Osteoblast (primary cell): Measurements from ENCODE around the gene PAPSS1. TPM values are rescaled to one million over a fixed set of nuclear protein-coding genes. Genes with fewer than 3 reads are reported as not detected.

Source experiments
- DNase-seq: peaks from one replicate; pipeline ENCODE4 v3.0.0; 2011; ENCODE audit warnings: low spot score, mixed read lengths; ENCODE audit not compliant: insufficient read length; ENCODE audit errors: missing footprints
- H2AFZ ChIP-seq: 2 replicates; pipeline ENCODE4 v1.6.0; 2011; ENCODE audit warnings: mild to moderate bottlenecking, low read length
- H3K27ac ChIP-seq: 2 replicates; pipeline ENCODE4 v1.5.1; 2011; ENCODE audit warnings: mild to moderate bottlenecking, low read depth, low read length, moderate library complexity
- H3K27me3 ChIP-seq: 2 replicates; pipeline ENCODE4 v1.6.0; 2012; ENCODE audit warnings: mild to moderate bottlenecking, control low read depth, inconsistent platforms, low read length, moderate library complexity; ENCODE audit not compliant: insufficient read depth
- H3K36me3 ChIP-seq: 2 replicates; pipeline ENCODE4 v1.5.1; 2011; ENCODE audit warnings: mild to moderate bottlenecking, low read length, control low read depth, moderate library complexity; ENCODE audit not compliant: insufficient read depth
- H3K4me1 ChIP-seq: 2 replicates; pipeline ENCODE4 v1.5.1; 2011; ENCODE audit warnings: mild to moderate bottlenecking, low read length, control low read depth, moderate library complexity; ENCODE audit not compliant: insufficient read depth
- H3K4me2 ChIP-seq: 2 replicates; pipeline ENCODE4 v1.6.0; 2011; ENCODE audit warnings: mild to moderate bottlenecking, low read length; ENCODE audit not compliant: insufficient read depth
- H3K4me3 ChIP-seq: fragments of 200-600 bp; sonication (generic); 3 replicates; pipeline ENCODE4 v1.5.1; 2012; ENCODE audit warnings: mild to moderate bottlenecking, low read length, inconsistent platforms; ENCODE audit not compliant: insufficient read depth
- H3K79me2 ChIP-seq: 2 replicates; pipeline ENCODE4 v1.6.0; 2012; ENCODE audit warnings: mild to moderate bottlenecking, low read length, control low read depth, inconsistent platforms; ENCODE audit not compliant: insufficient read depth
- H3K9me3 ChIP-seq: 2 replicates; pipeline ENCODE4 v1.5.1; 2011; ENCODE audit warnings: low read depth, low read length, control low read depth
- H4K20me1 ChIP-seq: 2 replicates; pipeline ENCODE4 v1.6.0; 2012; ENCODE audit warnings: mild to moderate bottlenecking, low read length, control low read depth; ENCODE audit not compliant: insufficient read depth
- total RNA-seq: library from RNA; depleted of rRNA; stranded (reverse); fragments of >200 nt; gene quantifications from 2 replicates; pipeline ENCODE4 v1.2.3, GENCODE V29; 2012
- TF ChIP-seq, protein P1 (sequence below): IDR thresholded peaks from 2 replicates; pipeline ENCODE4 v1.5.1; 2011; ENCODE audit warnings: mild to moderate bottlenecking, low read depth, low read length, moderate library complexity; ENCODE audit errors: extremely low read depth

PAPSS1 gene
- total RNA-seq, 1 donor = 123 TPM

DNA sequence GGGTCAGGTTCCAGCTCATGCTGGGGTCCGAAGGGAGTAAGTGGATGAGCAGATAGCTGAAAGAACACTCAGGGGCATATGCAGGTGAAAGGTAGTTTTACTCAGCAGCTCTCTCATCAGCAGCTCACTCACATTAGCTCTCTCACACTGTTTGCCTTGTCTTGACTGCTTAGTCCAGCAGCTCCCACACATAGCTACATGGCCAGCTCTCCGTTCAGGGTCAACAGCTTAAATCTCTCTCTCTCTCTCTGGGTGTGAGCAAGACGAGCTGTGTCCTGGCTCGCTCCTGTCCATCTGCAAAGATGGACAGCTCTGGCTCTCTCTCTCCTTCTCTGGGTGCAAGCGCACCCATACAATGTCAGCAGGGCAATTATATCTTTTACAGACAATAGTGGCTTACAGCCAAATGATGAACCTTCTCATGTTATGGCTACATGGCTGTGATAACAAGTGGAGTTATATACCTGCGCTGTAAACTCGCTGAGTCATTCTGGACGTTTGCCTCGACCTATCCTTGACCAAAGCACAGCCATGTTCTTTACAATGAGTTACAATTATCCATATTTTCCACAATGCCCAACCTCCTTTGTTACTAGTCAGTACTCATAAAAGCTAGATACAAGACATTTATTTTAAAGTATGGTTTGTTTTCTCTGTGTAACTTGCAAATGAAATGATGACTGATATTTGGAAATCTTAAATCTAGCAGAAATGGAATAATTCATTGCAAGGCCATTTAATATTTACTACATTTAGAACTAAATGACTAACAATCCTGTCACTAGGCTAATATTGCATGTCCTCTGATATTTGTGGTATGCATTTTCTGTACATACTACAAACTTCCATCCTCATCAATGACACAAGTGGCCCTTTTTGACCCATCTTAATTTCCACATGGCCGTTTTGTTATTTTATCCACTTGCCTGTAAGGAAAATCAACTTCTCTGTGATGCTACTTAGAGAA, 9.3 kb downstream of the PAPSS1 start:
- Histone ChIP-seq H3K36me3 (no peaks in the 10 kb centered on the region), H3K4me3 (no peak overlapping the region), H3K27me3 (no peaks in the 10 kb centered on the region), H3K27ac (no peak overlapping the region), H4K20me1 (peaks cover 32% of the 10 kb centered on the region), H3K79me2 (peaks cover 91% of the 10 kb centered on the region), H3K9me3 (peaks cover under 1% of the 10 kb centered on the region), H2AFZ (no peak overlapping the region), H3K4me2 (no peak overlapping the region), H3K4me1 (peaks cover 14% of the 10 kb centered on the region)
- TF ChIP-seq, protein P1, sequence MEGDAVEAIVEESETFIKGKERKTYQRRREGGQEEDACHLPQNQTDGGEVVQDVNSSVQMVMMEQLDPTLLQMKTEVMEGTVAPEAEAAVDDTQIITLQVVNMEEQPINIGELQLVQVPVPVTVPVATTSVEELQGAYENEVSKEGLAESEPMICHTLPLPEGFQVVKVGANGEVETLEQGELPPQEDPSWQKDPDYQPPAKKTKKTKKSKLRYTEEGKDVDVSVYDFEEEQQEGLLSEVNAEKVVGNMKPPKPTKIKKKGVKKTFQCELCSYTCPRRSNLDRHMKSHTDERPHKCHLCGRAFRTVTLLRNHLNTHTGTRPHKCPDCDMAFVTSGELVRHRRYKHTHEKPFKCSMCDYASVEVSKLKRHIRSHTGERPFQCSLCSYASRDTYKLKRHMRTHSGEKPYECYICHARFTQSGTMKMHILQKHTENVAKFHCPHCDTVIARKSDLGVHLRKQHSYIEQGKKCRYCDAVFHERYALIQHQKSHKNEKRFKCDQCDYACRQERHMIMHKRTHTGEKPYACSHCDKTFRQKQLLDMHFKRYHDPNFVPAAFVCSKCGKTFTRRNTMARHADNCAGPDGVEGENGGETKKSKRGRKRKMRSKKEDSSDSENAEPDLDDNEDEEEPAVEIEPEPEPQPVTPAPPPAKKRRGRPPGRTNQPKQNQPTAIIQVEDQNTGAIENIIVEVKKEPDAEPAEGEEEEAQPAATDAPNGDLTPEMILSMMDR = no peak
- no peak for DNase-seq

DNA sequence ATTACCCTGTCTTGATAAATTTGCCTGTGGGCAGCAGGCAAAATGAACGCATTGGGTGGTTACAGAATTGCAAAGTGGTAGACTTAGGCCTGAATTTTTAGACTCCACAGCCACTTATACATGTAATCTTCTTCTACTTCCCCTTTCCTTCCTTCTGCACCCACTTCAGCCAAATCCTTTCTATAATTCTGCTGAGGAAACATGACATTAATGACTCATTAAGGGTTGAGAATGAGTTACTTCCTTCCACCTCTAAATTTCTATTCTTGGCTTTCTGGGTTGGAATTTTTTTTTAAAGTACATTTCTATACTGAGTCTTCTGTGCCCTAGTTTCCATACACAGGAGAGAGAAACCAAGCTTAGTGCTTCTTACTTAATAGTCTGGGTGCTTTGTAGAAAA, 10.1 kb downstream of the PAPSS1 start:
- peaks cover 14% of the 10 kb centered on the region for H3K4me1 ChIP-seq
- TF ChIP-seq, protein P1 = no peak
- no peak overlapping the region for H2AFZ ChIP-seq
- peaks cover 3% of the 10 kb centered on the region for H3K9me3 ChIP-seq
- no peak overlapping the region for H3K4me3 ChIP-seq
- H3K79me2 ChIP-seq = peaks cover 91% of the 10 kb centered on the region
- DNase-seq = peak; percentile 26
- H3K4me2 ChIP-seq = no peak overlapping the region
- no peaks in the 10 kb centered on the region for H3K36me3 ChIP-seq
- H4K20me1 ChIP-seq = peaks cover 32% of the 10 kb centered on the region
- no peak overlapping the region for H3K27ac ChIP-seq
- H3K27me3 ChIP-seq = no peaks in the 10 kb centered on the region

DNA sequence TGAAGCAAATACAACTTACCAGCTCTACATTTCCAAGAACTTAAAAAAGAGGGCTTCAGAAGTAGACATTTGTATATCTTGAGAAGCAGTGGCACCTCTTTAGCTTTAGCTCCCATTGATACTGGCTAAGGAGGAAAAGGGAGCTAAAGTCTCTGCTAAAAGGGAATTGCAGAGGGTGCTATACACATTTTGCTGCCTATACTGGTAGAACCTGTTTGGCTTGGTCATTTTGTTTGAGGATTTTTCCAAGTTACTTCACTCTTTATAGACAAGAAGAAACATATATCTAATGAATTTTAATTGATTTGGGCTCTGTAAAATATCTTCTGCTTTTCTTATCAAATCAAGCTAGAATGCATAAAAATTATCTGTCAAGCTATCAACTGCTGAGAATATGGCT, 11.8 kb downstream of the PAPSS1 start:
- no peak overlapping the region for H2AFZ ChIP-seq
- H3K9me3 ChIP-seq = peaks cover 3% of the 10 kb centered on the region
- peaks cover 9% of the 10 kb centered on the region for H3K4me1 ChIP-seq
- DNase-seq = no peak
- peaks cover 86% of the 10 kb centered on the region for H3K79me2 ChIP-seq
- no peaks in the 10 kb centered on the region for H3K27me3 ChIP-seq
- TF ChIP-seq, protein P1 = no peak
- H3K27ac ChIP-seq = no peak overlapping the region
- no peak overlapping the region for H3K4me2 ChIP-seq
- peaks cover 23% of the 10 kb centered on the region for H4K20me1 ChIP-seq
- no peaks in the 10 kb centered on the region for H3K36me3 ChIP-seq
- H3K4me3 ChIP-seq = no peak overlapping the region
